Neural progenitor cell (in vitro differentiated cells): Measurements from ENCODE around the gene ZNF649.

Experiments used
- EZH2 ChIP-seq: fragments of 200-600 bp; sonication (generic); IDR thresholded peaks from 2 replicates; pipeline ENCODE4 v1.6.1; 2017; ENCODE audit warnings: antibody characterized with exemption, mild to moderate bottlenecking, moderate library complexity
- EZH2phosphoT487 ChIP-seq: fragments of 200-600 bp; sonication (generic); IDR thresholded peaks from 2 replicates; pipeline ENCODE4 v1.6.1; 2017; ENCODE audit warnings: antibody characterized with exemption
- TF ChIP-seq, protein P1 (sequence below): fragments of 200-600 bp; sonication (generic); IDR thresholded peaks from 2 replicates; pipeline ENCODE4 v1.5.1; 2017; ENCODE audit warnings: antibody characterized with exemption, mild to moderate bottlenecking

DNA sequence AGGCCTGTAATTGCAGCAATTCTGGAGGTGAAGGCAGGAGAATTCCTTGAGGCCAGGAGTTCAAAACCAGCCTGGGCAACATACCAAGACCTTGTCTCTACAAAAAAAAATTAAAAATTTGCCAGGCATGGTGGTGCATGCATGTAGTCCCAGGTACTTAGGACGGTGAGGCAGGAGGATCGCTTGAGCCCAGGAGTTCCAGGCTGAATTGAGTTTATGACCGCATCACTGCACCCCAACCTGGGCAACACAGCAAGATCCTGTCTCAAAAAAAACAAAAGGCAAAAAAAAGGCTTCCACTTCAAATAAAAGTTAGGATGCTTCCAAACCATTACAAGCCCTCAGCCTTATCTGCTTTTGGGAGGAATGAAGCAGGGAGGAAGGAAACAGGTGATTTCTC lies 22.3 kb downstream of the ZNF649 start:
- TF ChIP-seq, protein P1, sequence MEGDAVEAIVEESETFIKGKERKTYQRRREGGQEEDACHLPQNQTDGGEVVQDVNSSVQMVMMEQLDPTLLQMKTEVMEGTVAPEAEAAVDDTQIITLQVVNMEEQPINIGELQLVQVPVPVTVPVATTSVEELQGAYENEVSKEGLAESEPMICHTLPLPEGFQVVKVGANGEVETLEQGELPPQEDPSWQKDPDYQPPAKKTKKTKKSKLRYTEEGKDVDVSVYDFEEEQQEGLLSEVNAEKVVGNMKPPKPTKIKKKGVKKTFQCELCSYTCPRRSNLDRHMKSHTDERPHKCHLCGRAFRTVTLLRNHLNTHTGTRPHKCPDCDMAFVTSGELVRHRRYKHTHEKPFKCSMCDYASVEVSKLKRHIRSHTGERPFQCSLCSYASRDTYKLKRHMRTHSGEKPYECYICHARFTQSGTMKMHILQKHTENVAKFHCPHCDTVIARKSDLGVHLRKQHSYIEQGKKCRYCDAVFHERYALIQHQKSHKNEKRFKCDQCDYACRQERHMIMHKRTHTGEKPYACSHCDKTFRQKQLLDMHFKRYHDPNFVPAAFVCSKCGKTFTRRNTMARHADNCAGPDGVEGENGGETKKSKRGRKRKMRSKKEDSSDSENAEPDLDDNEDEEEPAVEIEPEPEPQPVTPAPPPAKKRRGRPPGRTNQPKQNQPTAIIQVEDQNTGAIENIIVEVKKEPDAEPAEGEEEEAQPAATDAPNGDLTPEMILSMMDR = no peak
- TF ChIP-seq EZH2 (no peak), EZH2phosphoT487 (no peak)
